Mesothelial cell of epicardium (in vitro differentiated cells): ENCODE data around the gene SNX12. TPM values are rescaled to one million over a fixed set of nuclear protein-coding genes. Genes with fewer than 3 reads are reported as not detected.

Experiments
- DNase-seq, 2 experiments: peaks; one replicate each; pipeline ENCODE4 v3.0.0; 2021; ENCODE audit warnings: low spot score in 2 of 2; ENCODE audit not compliant: unreplicated experiment in 2 of 2
- H3K27ac Mint-ChIP-seq: 2 replicates; pipeline ENCODE4 v1.8.0; 2021; ENCODE audit warnings: mixed read lengths
- H3K27me3 Mint-ChIP-seq: 2 replicates; pipeline ENCODE4 v1.8.0; 2021; ENCODE audit warnings: low read depth, mixed read lengths
- H3K36me3 Mint-ChIP-seq: 2 replicates; pipeline ENCODE4 v1.8.0; 2021; ENCODE audit warnings: mixed read lengths
- H3K4me1 Mint-ChIP-seq: 2 replicates; pipeline ENCODE4 v1.8.0; 2021; ENCODE audit warnings: mixed read lengths
- H3K4me3 Mint-ChIP-seq: 2 replicates; pipeline ENCODE4 v1.8.0; 2021; ENCODE audit warnings: mild to moderate bottlenecking, moderate library complexity, mixed read lengths
- H3K9me3 Mint-ChIP-seq: 2 replicates; pipeline ENCODE4 v1.8.0; 2021; ENCODE audit warnings: mixed read lengths
- CTCF ChIP-seq: fragments of 200-600 bp; sonication (generic); IDR thresholded peaks from one replicate; pipeline ENCODE4 v1.5.0; 2021; ENCODE audit warnings: antibody characterized with exemption; ENCODE audit not compliant: unreplicated experiment
- total RNA-seq: library from RNA; stranded (reverse); gene quantifications from 3 replicates; pipeline ENCODE4 v1.2.1, GENCODE V29; 2021

SNX12 gene
- total RNA-seq, 1 donor from 2014 or later: 62.5 TPM

GRCh38 chrX:71102292-71102691, 34.2 kb upstream of the SNX12 start:
- TF ChIP-seq CTCF: no peak
- H3K9me3 Mint-ChIP-seq: peaks cover 8% of the 10 kb centered on the region
- H3K4me1 Mint-ChIP-seq: peaks cover 49% of the 10 kb centered on the region
- H3K27ac Mint-ChIP-seq: peak overlapping the region; percentile 32
- no peaks in the 10 kb centered on the region for H3K27me3 Mint-ChIP-seq
- no peak overlapping the region for H3K4me3 Mint-ChIP-seq
- no peak for DNase-seq
- H3K36me3 Mint-ChIP-seq: no peaks in the 10 kb centered on the region

- Mint-ChIP-seq H3K27ac (no peak overlapping the region), H3K36me3 (no peaks in the 10 kb centered on the region), H3K9me3 (peaks cover 5% of the 10 kb centered on the region), H3K27me3 (no peaks in the 10 kb centered on the region), H3K4me1 (peaks cover 50% of the 10 kb centered on the region), H3K4me3 (no peak overlapping the region)
- TF ChIP-seq CTCF: no peak
- no peak for DNase-seq
These were observed 32.7 kb upstream of the SNX12 start for GRCh38 chrX:71100581-71101505.

- H3K9me3 Mint-ChIP-seq: peaks cover 5% of the 10 kb centered on the region
- no peak for DNase-seq
- H3K4me3 Mint-ChIP-seq: no peak overlapping the region
- H3K4me1 Mint-ChIP-seq: peaks cover 52% of the 10 kb centered on the region
- no peaks in the 10 kb centered on the region for H3K27me3 Mint-ChIP-seq
- H3K27ac Mint-ChIP-seq: no peak overlapping the region
- TF ChIP-seq CTCF: no peak
- H3K36me3 Mint-ChIP-seq: no peaks in the 10 kb centered on the region
These were observed 31.6 kb upstream of the SNX12 start for GRCh38 chrX:71099736-71100135.

- TF ChIP-seq CTCF: no peak
- Mint-ChIP-seq H3K27ac (no peak overlapping the region), H3K4me1 (peaks cover 46% of the 10 kb centered on the region), H3K4me3 (no peak overlapping the region), H3K9me3 (peaks cover 5% of the 10 kb centered on the region), H3K36me3 (no peaks in the 10 kb centered on the region), H3K27me3 (no peaks in the 10 kb centered on the region)
- DNase-seq: no peak
These were observed 30.9 kb upstream of the SNX12 start for GRCh38 chrX:71098951-71099506.

GRCh38 chrX:71098302-71098701, 30.2 kb upstream of the SNX12 start:
- H3K27me3 Mint-ChIP-seq: no peaks in the 10 kb centered on the region
- no peak for DNase-seq
- H3K4me3 Mint-ChIP-seq: no peak overlapping the region
- TF ChIP-seq CTCF: peak; percentile 30
- H3K9me3 Mint-ChIP-seq: peaks cover 8% of the 10 kb centered on the region
- H3K27ac Mint-ChIP-seq: no peak overlapping the region
- peaks cover 39% of the 10 kb centered on the region for H3K4me1 Mint-ChIP-seq
- no peaks in the 10 kb centered on the region for H3K36me3 Mint-ChIP-seq
